GM19397 (cell line): ENCODE measurements around the gene STAG1.
"Not testable (repeated sequence)": the region's sequence is repeated elsewhere in the genome, so short reads cannot be mapped to it uniquely, and the experiment has no call there.

ENCODE experiments used
- ATAC-seq: cut with Tn5 transposase; IDR thresholded peaks from one replicate; pipeline ENCODE4 v1.9.1; 2021; ENCODE audit warnings: mild to moderate bottlenecking, moderate library complexity; ENCODE audit not compliant: unreplicated experiment

STAG1 gene

DNA sequence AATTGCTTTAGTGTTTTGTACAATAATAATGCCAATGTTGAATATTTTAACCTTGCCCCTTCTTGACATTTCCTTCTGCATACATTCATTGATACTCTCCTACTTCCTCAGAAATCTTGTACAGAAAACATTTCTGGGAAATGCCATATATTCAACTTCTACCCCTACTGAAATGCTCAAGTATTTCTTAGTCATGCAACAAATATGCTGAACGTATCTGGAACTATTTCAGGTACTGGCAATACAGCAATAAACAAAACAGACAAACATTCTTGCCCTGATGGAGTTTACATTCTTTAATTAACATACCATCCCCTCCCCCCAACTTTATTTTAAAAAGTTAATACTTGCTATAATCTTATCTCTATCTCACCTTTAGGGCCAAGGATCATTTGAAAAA lies 147.2 kb downstream of the STAG1 start:
- no peak for ATAC-seq

DNA sequence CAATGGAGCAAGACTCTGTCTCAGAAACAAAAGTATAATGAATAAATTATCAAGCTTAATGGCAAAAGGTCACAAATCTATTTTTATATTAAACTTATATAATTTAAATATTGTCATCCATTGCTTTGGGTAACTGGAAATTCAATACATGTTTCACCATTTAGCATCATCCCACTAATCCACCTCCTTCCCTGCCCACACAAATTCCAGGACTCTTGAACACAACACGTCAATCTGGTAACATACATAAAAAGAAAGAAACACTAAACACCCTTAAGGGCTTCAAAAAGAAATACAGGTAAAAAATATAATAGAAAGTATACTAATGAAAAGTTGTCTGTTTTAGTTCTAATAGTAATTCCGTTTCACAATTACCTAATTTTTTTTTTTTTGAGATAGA lies 149.4 kb downstream of the STAG1 start:
- ATAC-seq: no peak

GRCh38 chr3:136595913-136596697 lies 156.1 kb downstream of the STAG1 start:
- ATAC-seq: no peak

- no peak for ATAC-seq
Observed at GRCh38 chr3:136586580-136586979, 165.6 kb downstream of the STAG1 start.

DNA sequence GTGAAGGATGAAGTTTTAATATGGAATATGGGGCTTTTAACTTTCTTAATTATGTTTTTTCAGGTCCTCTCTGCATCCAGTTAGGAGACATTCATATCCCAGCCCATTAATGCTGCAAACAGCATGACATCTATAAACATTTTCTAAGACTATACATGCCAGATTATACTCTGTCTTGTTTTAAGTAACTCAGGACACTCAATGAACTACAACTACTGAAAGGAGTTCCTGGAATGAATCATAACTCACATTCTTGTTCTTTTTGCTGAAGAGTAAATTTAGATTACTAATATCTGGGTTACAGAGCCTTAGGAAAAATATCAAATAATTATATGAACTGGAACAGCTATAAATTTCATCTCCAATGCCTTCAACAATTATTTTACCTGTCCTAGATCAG lies 167.4 kb downstream of the STAG1 start:
- ATAC-seq: no peak

GRCh38 chr3:136583823-136584222 lies 168.4 kb downstream of the STAG1 start:
- ATAC-seq: no peak

DNA sequence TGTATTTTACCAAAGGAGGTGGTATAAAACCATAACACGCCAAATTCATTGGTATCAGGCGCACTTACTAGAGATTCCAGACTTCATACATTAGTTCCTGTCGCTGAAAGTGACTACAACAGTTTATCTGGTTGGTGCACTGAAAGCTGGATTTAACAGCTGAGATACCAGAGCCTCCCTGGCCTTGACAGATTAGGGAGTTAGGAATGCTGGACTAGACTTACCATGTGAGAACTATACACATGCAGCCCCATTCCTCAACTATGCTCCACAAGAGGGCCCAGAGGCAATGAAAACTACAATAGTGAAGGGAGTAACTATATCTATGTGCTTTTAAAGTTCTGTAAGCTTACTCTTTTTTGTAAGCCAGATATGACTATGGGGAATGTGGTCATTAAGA lies 174.4 kb downstream of the STAG1 start:
- no peak for ATAC-seq

GRCh38 chr3:136576279-136577009 lies 175.7 kb downstream of the STAG1 start:
- no peak for ATAC-seq

GRCh38 chr3:136567599-136568188 lies 184.5 kb downstream of the STAG1 start:
- ATAC-seq: no peak

GRCh38 chr3:136564962-136565361 lies 187.2 kb downstream of the STAG1 start:
- not testable (repeated sequence) for ATAC-seq

DNA sequence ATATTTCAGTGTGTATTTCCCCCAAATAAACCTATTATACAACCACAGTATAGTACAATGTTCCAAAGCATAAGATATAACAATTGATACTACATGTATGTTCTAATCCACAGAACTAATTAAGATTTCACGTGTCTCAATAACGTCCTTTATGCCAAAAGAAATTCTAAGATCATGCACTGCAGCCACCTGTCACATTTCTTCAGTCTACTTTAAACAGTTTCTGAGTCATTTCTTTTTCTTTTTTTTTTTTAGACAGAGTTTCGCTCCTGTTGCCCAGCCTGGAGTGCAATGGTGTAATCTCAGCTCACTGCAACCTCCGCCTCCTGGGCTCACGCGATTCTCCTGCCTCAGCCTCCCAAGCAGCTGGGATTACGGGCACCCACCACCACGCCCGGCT lies 190.2 kb downstream of the STAG1 start:
- ATAC-seq: no peak

DNA sequence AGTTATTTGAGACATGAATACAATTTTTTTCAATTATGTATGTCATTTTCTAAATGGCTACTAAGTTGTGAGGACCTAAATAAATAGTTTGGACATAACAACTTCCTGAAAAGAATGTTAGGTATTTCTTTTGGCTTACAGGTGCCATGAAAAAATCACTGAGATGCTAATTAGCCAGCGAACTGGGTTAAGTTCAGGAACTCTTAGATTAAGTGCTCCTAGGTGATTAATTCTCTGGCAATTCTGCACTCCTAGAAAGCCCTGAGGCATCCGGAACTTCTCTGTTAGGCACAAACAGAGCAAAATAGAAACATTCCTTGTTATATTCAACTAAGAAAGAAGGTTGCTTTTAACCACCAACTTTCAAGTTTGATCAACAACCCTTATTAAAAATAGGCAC lies 192.3 kb downstream of the STAG1 start:
- no peak for ATAC-seq

- not testable (repeated sequence) for ATAC-seq
Observed at GRCh38 chr3:136549461-136549860, 202.7 kb downstream of the STAG1 start.

- ATAC-seq: no peak
Observed at GRCh38 chr3:136547293-136547692, 204.9 kb downstream of the STAG1 start.

DNA sequence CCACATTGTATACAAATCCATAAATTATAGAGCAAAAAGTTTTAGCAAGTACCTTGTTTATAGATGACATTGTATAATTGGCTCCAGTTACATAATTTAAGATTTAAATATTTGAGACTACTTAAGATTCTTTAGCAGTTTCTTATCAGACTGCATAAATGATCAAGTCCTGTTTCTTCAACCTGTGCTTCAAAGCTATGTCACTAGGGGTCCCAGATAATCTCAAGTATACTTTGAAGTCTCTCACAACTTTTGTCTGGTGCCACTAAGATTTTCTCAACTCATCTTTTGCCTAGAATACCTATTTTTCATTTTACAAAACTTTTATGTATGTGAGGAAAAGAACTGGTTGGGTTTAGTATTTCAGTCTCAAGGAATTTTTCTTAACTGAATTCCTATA lies 205.5 kb downstream of the STAG1 start:
- no peak for ATAC-seq

DNA sequence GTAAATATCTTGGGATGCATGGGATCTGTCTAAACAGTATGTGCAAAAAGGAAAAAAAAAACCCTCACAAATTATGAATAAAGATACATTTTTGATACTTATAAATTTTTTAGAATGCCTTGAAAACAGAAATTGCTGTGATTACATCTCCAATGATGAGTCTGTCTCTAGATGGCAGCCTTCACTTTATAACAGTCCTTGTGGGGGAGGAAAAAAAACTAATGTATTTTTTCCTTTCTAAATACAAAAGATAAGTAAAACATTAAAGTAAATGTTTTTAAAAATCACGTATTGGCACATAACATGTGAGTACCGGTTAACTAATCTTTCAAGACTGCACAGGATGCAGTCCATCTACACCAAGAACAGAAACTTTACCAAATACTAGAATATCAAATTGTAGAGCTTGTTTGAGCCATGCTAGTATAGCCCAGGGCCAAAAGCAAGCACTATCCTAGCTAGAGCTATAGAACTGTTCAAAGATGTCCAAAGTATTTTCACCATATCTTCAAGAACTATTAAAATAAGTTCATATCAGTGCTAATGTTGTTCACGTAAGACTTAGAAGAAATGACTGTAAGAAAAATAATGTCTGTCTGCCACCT lies 206.4 kb downstream of the STAG1 start:
- no peak for ATAC-seq

DNA sequence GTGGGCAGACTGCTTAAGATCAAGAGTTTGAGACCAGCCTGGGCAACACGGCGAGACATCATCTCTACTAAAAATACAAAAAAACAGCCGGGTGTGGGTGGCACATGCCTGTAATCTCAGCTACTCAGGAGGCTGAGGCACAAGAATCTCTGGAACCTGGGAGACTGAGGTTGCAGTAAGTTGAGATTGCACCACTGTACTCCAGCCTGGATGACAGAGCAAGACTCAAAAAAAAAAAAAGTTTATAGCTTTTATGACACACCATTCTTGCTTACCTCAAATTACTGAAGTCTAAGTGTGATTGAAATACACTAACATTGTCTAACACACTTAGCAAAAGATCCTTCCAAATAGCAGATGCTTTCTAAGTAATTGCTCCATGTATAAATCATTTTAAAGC lies 207.6 kb downstream of the STAG1 start:
- no peak for ATAC-seq

DNA sequence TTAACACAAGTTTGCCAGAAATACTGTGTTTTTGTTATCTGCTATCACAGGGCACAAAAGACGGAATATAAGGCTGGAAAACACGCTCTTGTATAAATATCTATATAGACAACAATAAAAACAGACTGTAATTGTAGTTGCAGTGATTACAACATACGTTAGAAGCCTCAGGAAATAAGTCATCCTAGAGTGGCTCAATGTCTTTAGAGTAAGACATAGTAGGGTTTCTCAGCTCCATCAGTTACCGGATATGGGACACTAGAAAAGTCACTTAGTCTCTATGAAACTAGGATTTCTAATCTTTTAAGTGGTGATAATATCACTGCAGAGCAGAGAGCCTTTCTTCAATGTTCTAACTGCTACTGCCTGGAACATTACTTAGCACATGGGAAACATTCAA lies 208.8 kb downstream of the STAG1 start:
- ATAC-seq: no peak

DNA sequence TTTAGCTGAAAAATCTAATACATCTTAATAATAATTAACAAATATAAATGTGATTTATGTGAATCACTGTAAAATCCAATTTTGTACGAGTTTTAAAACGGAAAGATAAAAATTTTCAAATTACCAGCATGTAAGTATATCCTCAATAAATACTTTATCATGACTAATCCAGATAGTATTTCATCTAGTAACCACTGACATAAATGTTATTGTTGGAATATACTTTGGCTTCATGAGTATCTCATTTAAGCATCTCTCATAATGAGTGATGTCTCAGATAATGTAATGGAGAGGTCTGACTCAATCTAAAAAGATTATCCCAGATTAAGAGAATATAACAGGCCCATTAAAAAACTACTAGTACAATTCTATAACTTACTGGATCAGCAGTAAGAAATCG lies 216.3 kb downstream of the STAG1 start:
- ATAC-seq: no peak

GRCh38 chr3:136532766-136533165 lies 219.4 kb downstream of the STAG1 start:
- no peak for ATAC-seq

DNA sequence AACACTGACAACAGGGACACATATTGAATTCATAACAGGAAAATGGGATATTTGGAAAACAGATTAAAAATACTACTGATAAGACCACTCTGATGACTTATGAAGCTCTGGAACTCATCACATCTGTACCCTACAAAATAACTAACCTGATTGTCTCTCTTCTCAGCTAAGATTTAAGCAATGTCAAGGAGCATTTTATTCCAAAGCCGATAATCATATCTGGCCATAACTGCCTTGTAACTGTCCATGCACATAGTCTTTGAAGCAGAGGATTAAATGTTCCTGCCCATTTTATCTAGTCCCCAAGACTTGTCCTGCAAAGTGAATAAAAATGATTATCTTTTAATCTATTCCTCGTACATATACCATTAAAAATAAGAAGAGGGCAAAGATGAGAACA lies 234.1 kb downstream of the STAG1 start:
- no peak for ATAC-seq

GRCh38 chr3:136516656-136517055 lies 235.5 kb downstream of the STAG1 start:
- ATAC-seq: no peak
